GM21619 (cell line): ENCODE data around the gene FNDC11.

Source experiments
- ATAC-seq: cut with Tn5 transposase; IDR thresholded peaks from one replicate; pipeline ENCODE4 v1.9.1; 2021; ENCODE audit not compliant: unreplicated experiment

The FNDC11 gene

DNA sequence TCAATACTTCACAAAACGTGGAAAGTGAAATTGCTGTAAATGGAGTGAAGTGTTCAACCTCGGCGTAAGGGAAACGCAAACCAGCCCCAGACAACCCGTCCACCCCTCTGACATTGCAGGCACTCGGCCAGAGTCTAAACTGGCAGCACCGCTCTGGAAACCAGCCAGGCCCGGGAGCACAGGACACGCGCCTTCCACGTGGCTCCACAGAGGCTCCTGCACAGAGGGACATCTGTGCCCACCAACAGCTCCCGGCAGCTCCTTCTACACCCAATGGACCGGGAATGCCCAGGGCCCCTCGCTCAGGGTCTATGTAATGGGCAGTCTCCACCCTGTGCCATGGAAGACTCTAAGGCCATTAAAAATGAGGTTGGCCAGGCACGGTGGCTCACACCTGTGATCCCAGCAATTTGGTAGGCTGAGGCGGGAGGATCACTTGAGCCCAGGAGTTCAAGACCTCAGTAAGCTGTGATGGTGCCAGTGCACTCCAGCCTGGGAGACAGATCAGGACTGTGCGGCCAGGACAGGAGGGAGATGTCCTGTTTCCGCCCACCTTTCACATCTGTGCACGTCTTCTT is 23.4 kb downstream of the FNDC11 start:
- no peak for ATAC-seq

DNA sequence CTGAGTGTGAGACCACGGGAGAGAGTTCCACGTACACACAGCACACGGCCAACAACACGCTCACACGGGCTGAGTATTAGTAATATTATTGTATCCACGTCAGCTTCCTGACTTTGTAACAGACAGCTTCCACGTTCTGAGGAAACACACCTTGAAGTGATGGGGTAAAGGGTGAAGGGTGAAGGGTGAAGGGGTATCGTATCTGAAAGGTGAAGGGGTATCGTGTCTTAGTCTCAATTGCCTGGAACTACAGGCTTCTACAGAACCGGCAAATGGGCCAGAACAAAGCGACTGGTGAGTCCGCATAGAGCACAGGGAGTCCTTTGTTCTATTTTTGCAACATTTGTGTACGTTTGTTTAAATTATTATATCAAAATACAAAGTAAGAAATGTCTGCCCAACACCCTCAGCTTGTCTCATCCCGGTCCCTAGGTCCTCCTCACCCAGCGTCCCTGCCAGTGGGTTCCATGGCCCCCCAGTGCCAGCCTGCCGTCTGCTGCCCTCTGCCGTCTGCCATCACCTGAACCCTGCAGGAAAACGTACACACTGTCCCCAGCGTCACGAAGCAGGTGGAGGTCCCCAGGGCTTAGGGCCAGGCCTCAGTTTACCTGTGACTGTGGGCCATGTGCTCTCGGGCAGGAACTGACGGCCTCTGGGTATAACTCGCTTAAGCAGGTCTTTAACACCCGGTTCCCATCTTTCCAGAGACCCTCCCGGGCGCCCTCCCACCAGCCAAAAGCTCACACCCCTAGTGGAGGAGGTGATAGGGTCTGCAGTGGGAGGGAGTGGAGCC is 24.5 kb downstream of the FNDC11 start:
- ATAC-seq: no peak

DNA sequence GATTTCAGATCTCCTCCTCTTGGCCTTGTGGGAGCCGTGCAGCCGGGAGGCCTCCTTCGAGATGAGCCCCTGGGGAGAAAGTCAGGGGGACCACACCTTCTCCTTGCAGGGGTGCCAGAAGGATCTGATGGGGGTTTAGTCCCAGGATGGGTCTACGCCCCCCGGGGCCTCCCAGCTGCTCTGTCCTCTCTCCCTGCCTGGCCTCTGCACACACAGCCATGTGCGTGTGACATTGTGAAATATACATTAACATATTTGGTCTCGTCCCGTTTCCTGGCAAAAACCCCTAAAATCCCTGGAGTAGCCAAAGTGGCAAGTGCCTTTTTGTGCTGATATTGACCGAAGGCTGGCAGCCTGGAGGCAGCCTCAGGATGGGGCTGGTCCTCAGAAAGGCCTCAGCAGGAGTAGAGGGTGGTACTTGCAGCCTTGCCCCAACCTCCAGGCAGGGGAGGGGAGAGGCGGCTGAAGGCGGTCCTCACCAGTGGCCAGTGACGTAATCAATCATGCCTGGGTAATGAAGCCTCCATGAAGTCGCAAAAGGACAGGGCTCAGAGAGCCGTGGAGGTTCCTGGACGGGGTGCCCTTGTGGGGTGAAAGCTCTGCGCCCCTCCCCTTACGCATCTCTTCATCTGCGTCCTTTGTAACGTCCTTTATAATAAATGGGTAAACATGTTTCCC is 25.2 kb downstream of the FNDC11 start:
- no peak for ATAC-seq

DNA sequence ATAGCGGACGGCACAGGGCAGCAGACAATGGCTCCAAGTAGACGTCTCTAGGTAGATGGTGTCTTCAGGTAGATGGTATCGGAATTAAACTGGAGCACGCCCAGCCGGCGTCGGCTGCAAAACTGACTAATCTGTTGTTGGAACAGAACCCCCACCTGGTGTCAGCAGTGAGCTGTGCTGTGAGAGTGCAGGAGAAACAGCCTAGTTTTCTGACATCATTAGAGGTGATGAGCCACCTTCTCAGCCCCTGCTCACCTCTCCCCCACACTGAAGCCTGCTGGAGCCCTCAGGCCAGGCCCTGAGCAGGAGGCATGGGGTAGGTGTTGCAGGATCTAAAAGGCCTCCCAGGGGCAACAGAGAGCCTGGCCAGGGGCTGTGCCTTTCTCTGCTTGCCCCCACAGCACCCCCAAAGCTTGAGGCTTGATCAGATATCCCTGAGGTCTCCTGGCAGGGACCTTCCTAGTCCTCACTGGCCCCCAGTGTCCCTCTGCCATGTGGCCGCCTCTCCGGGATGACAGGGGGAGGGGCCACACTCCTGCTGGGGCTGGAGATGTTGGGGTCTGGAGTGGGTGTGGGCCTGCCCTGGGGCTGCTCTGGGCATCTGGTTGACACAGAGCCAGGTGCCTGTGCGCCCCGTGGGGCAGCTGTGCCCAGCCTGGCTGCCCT is 27.0 kb downstream of the FNDC11 start:
- ATAC-seq: no peak

DNA sequence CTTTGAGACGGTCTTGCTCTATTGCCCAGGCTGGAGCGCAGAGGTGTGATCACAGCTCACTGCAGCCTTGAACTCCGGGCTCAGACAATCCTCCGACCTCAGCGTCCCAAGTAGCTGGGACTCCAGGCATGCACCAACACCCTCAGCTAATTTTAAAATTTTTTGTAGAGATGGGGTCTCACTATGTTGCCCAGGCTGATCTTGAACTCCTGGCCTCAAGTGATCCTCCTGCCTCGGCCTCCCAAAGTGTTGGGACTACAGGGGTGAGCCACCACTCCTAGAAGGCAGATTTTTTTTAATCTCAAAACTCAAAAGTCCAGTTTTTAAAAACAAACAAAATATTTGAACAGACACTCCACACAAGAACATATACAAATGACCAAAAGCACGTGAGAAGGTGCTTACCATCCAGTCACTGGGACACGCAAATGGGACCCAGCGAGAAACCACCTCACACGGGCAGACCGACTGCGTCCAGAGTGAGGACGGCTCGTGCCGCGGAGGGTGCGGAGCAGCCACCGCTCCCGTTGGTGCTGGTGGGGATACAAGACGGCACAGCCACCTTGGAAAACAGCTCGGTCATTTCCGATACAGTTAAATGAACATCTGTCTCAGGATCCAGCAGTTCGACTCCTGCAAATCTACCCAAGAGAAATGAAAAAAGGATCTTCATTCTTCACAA is 28.6 kb downstream of the FNDC11 start:
- no peak for ATAC-seq

DNA sequence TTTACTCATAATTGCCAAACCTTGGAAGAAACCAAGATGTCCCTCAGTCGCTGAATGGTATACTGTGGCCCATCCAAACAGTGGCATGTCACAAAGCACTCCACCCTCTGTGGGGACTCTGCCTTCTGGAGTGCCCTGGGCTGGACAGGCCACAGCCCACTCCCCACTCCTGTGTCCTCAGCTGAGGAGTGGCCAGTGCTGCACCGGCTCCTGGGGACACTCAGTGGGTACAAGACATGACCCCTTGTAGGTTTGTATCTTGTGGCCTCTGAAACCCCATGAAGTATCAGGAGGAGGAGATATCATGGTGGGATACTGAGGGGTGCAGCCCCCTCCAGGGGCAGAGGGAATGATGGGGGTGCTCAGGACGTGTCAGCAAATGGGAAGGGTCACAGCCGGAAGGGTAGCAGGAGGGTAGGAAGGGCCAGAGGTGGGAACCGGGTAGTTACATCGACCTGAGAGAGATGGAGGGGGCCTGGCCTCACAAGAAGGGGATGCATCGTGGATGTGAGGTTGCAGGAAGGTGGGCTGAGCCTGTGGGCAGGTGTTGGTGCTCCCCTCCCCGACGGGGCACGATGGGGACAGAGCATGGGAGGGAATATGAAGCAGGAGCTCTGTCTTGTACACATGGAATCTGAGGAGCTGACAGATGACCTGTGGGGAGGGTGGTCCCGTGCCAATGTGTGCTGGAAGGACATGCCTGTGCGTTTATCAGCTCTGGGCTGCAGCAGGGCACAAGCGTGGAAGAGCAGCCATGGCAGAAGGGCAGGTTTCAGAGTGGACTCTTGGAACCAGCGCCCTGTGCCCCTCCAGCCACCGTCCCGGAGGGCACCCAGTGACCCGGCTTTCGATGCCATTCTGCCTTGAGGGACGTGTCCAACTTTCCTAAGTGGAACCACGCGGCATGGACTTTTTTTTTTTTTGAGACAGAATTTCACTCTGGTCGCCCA is 31.9 kb downstream of the FNDC11 start:
- ATAC-seq: no peak

DNA sequence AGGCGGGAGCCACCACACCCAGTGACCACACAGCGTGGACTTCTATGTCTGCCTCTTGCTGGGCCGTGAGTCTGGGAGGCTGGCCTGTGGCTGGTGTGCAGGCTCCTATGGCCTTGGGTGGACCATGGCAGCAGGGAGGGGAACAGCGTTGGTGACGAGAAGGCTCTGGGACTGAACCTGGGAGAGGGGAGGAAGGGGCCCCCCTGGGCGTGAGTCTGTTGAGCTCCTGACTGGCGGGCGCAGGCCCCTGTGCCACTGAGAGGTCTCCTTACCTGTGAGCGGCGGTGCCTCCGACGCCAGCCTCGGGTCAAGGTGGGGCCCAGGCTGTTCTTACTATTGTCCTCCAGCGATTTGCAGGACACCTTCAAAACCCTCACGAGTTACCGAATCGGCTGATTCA is 32.8 kb downstream of the FNDC11 start:
- no peak for ATAC-seq

DNA sequence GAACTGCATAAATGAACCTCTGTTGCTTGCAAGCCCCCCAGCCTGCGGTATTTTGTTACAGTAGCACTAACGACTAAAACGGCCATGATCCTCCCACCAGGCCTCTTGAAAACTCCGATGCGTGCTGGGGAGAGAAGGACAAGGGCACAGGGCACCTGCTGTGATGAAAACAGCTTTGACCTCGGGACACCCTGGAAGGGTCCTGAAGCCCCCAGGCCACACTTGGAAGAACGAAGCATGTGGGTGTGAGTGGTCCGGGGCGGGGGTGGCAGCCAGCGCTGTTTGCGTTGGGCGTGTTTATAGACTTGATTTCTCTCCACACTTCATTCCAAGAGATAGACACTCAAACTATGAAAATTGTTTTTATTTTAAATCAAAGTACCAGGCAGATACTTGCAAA is 33.3 kb downstream of the FNDC11 start:
- ATAC-seq: no peak

DNA sequence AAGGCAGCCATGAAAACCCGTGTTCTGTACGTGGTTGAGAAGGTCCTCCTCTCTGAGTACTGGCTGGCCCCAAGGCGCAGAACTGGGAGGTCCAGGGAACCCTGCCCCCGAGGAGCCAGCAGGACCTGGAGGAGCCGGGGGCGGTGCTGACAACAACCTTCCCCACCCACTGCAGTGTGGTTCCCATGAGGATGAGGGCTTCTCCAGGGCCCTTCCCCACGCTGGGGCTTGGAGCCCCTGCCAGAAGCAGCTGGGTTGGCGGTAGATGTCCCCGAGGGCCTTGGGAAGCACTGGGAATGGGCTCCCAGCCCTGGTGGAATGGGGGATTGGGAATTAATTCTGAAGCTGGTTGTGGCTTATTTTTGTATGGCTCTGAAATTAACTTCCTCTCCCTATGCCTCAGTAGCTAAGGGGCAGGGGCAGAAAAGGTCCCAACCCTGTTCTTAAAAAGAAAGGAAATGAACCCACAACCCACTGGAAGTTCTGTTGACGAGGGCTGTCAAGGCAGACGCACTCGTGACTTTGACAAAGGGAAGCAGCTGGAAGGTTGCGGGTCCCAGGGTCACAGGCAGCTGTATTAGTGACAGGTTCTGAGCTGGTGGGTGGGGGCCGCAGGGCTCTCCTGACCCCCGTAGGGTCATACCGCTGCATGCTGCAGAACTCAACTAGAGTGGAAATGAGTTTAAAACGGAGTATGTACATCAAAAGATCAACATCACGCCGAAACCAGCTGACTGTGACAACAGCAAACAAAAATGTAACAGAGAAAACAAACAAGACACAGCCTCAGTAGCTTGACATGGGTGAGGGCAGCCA is 34.0 kb downstream of the FNDC11 start:
- ATAC-seq: no peak

DNA sequence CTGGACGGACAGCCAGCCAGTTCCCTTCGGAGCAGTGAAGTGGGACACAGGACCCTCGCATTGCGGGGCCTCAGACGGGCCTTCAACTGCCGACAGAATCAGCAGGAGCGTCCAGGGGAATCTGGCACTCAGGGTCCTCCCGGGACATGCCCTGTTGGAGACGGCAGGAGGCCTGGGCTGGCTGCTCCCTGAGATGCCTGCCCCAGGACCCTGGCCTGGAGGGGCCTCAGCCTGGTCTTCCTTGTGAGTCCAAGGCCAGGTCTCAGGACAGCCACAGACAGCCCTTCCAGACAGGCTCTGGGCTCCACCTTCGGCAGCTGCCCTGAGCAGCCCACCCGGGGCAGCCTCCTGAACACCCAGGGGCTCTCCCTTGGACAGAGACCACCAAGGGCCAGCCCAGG is 34.7 kb downstream of the FNDC11 start:
- ATAC-seq: no peak

DNA sequence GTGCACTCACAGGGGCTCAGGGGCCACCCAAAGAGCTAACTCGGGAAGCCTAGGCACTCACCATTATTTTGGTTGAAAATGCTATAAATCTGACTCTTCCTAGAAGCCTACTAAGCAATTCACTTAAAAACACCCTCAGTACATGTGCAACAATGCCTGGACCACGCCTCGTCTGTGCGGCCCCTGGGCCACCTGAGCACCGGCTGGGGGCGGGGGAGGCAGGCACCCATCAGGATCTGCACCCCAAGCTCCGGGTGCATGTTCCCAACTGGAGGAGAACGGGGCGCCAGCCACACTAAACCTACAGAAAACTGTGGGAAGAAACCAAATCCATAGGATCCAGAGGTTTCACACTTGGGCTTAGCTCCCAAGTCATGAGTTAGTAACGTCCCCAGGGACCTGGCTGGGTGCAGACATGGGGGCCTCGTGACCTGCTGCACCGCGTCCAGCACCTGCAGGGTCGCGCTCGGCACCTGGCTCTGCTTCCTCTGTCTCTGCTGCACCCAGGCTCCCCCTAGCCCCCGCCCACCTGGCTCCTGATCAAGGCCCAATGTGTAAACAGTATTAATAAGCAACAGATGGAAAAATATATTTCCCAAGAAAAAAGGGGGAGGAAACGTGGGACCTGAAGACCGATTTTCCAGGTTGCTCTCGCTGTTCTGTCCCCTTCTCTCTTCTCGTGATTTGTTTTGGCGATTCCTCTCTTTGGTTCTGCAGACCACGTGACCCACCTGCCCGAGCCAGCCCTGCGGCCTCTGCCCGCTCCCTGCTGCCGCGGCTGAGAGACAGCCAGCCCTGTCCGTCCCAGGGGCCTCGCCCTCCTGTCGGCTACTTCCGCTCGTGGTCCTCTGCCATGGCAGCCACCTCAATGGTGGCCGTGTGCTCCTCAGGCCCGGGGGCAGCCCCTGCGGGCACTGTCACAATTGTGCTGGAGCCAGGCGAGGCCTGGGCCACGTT is 35.6 kb downstream of the FNDC11 start:
- no peak for ATAC-seq

DNA sequence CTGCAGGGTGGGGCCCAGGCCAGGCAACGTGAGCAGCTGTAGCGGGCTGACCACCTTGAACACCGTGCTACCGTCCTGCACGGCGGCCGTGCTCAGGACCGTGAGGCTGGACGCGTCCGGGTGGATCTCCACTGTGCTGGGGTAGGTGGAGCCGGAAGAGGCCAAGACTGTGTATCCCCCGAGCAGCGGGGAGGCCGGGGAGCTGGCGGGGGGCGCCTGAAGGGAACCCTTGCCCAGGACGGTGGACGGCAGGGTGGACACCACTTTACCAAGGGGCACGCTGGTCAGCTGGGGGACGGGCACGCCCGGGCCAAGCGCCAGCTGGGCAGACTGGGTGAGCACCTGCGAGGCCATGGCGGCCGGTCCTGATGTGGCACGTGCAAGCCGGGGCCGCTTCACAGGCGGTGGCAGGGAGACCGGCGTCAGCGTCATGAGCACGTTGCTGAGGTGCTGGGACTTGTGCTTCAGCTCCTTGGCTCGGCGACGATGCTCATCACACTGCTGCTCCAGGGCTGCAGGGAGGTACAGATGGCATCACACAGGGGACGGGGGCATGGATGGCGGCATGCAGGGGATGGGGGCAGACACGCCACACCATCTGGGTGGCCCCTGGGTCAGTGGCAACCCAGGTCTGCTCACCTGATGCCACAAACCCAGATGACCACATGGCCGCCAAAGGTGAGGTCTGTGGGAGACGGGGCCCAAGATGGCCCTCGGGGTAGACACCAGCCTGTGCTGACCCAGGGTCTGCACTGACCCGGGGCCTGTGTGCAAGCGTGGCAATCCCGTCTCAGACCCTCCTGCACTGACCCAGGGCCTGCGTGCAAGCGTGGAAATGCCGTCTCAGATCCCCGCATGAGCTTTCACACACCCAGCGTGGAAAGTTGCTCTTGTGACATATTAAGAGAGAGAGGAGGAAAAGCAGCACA is 36.5 kb downstream of the FNDC11 start:
- ATAC-seq: no peak

DNA sequence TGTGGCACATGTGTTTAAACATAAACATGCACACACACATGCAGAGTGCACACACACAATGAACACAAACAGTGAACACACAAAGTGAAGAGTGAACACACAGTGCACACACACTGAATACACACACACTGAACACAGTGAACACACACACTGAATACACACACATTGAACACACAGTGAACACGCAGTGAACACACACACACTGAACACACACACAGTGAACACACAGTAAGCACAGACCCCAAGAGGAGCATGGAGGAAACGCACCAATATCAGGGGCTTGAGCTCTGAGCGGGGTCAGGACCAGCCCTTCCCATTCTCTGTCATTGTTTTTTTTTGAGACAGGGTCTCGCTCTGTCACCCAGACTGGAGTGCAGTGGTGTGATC is 37.2 kb downstream of the FNDC11 start:
- ATAC-seq: no peak

DNA sequence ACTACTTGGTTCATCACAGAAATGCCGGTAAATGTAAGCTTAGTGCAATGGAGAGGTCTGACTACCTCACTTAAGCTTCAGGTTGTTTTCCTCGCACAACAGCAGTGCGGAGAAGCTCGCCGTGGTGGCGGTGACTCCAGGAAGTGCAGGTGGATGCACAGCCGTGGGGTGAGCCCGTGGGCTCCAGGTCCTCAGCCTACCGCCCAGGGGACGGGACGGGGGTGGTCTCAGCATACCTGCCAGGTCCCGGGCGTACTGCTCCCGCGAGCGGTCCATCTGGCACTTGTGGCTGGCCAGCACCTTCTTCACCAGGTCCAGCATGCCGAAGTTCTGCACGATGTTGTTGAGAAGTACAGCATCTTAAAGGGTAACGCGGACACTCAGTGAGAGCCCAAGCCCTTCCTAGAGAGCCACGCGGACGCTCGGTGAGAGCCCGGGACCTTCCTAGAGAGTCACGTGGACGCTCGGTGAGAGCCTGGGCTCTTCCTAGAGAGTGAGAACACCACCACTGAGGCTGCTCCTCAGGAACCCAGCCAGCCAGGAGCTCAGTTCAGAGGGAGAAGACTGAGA is 37.9 kb downstream of the FNDC11 start:
- no peak for ATAC-seq

DNA sequence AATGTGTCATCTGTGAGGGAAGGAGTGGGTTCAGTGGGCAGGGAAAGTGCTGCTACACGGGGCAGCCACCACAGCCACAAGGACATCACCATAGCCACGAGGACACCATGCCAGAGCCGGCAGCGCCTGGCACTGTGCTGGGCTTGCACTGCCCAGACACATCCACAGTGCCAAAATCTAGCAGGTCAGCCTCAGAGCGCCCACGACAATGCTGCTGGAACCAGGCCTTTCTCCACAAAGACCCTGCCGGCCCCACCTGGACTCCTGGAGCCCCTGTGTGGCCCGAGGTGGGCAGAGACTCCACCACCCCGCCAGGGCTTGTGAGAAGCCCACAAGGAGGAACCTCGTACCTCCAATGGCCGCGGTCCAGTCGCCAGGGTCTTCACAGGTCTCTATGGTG is 38.7 kb downstream of the FNDC11 start:
- no peak for ATAC-seq

DNA sequence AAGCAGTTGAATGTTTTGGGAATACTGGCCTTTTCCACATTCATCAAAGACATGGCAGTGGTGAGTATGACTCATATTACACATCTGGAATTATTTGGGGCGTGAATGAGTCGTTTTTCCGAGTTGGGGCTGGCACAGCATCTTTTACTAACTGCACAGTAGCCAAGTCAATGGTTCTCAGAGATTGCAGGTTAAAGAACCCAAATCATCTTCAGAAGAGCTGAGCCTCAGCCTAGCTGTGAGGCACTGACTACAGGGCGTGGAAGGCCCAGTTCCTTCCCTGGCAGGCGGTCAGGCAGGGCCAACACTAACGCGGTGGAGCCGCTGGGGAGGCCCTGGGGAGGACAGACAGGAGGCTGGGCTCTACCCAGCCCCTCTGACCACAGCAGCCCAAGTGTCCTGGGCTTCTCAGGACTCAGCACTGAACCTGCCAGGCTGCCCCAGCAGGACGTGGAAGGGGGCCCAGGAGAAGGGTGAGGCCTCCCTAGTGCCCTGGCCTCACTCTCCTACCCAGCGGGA is 40.1 kb downstream of the FNDC11 start:
- no peak for ATAC-seq
